ENCODE data around the gene TMEM219. TPM values are rescaled to one million over a fixed set of nuclear protein-coding genes. Genes with fewer than 3 reads are reported as not detected.
"Not testable (repeated sequence)": the region's sequence is repeated elsewhere in the genome, so short reads cannot be mapped to it uniquely, and the experiment has no call there.

The TMEM219 gene
- polyA plus RNA-seq, 1 donor = 62.2 TPM

DNA sequence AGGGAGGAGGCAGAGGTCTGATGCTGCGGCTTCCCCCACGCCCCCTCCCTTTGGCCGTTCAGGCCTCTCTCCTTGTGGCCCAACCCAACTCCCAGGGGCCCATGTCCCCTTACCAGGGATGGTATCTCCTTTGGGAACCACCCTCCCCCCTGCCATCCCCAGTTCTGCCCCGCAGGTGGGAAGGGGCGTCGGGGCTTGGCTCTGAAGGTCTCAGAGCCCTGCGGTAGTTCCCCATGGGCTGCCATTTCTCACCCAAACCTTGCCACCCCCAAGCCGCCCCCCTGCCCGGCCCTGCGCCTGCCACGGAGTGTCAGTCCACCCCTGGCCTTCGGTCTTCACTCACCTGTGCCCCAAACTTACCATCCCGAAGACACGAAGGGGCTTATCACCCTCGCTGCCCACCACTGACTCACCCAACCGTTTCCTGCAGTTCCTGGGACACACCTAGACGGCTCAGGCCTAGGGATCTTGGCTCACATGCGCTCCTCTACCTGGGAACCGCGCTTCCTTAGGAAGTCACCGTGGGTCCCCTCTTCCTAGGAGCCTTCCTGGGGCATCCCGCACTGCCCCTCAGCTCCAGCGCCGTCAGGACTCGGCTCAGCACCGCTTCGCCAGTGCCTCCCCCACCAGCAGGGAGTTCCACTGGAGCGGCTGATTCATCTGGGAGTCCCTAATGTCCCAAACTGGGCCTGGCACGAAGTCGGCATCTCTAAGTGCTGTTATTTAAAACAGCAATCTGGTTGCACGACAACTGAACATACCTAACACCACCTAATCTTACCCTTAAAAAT lies 50.0 kb downstream of the TMEM219 start:
- DNase-seq (ENCODE audit: low read depth) = no peak

DNA sequence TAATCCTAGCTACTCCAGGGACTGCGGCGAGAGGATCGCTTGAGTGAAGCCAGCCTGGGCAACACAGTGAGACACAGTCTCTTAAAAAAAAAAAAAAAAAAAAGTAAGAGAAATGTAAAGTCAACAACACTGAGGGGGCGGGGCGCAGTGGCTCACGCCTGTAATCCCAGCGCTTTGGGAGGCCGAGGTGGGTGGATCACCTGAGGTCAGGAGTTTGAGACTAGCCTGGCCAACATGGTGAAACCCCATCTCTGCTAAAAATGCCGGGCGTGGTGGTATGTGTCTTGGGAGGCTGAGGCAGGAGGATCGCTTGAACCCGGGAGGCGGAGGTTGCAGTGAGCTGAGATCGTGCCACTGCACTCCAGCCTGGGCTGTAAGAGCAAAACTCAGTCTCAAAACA lies 50.7 kb downstream of the TMEM219 start:
- not testable (repeated sequence) for DNase-seq (ENCODE audit: low read depth)

GRCh38 chr16:30015450-30015849 lies 53.6 kb downstream of the TMEM219 start:
- DNase-seq (ENCODE audit: low read depth) = not testable (repeated sequence)

- DNase-seq (ENCODE audit: low read depth) = no peak
Measured at GRCh38 chr16:30016555-30017276, 54.8 kb downstream of the TMEM219 start.

- DNase-seq (ENCODE audit: low read depth) = no peak
Measured at GRCh38 chr16:30017277-30017656, 55.4 kb downstream of the TMEM219 start.

- not testable (repeated sequence) for DNase-seq (ENCODE audit: low read depth)
Measured at GRCh38 chr16:30017937-30018336, 56.1 kb downstream of the TMEM219 start.

DNA sequence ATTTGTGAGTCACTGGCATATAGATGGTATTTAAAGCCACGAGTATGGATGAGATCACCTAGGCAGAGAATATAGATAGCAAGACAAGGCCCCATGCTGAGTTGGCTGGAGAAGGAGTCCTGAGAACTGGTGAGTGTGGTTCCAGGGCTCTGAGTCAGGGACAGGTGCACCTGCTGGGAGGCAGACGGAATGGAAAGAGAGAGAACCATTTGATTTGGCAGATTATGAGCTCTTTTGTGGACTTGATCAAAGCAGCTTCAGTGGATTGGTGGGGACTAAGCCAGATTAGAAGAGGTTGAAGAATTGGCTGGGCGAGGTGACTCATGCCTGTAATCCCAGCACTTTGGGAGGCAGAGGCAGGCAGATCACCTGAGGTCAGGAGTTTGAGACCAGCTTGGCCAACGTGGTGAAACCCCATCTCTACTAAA lies 56.9 kb downstream of the TMEM219 start:
- no peak for DNase-seq (ENCODE audit: low read depth)

Other genes starting within 250 kb of the TMEM219 start
- gene C16orf54, start 216.1 kb upstream of the TMEM219 start, polyA plus RNA-seq (ENCODE audit: insufficient read length) = 0.40 TPM
- not detected for gene ZG16, start 183.8 kb upstream of the TMEM219 start, polyA plus RNA-seq (ENCODE audit: insufficient read length)
- 24.9 TPM for gene KIF22, start 171.3 kb upstream of the TMEM219 start, polyA plus RNA-seq (ENCODE audit: insufficient read length)
- 228 TPM for gene MAZ, start 155.6 kb upstream of the TMEM219 start, polyA plus RNA-seq (ENCODE audit: insufficient read length)
- 14.4 TPM for gene PRRT2, start 149.9 kb upstream of the TMEM219 start, polyA plus RNA-seq (ENCODE audit: insufficient read length)
- 28.4 TPM for gene PAGR1, start 145.9 kb upstream of the TMEM219 start, polyA plus RNA-seq (ENCODE audit: insufficient read length)
- 17.9 TPM for gene MVP, start 141.6 kb upstream of the TMEM219 start, polyA plus RNA-seq (ENCODE audit: insufficient read length)
- 37.7 TPM for gene CDIPT, start 98.9 kb upstream of the TMEM219 start, polyA plus RNA-seq (ENCODE audit: insufficient read length)
- gene SEZ6L2, start 62.5 kb upstream of the TMEM219 start, polyA plus RNA-seq (ENCODE audit: insufficient read length) = 2.5 TPM
- 0.29 TPM for gene ASPHD1, start 61.6 kb upstream of the TMEM219 start, polyA plus RNA-seq (ENCODE audit: insufficient read length)
- gene KCTD13, start 35.9 kb upstream of the TMEM219 start, polyA plus RNA-seq (ENCODE audit: insufficient read length) = 11.7 TPM
- gene TAOK2, start 11.8 kb downstream of the TMEM219 start, polyA plus RNA-seq (ENCODE audit: insufficient read length) = 33.1 TPM
- gene HIRIP3, start 33.5 kb downstream of the TMEM219 start, polyA plus RNA-seq (ENCODE audit: insufficient read length) = 13.3 TPM
- gene INO80E, start 34.2 kb downstream of the TMEM219 start, polyA plus RNA-seq (ENCODE audit: insufficient read length) = 33.9 TPM
- gene DOC2A, start 48.9 kb downstream of the TMEM219 start, polyA plus RNA-seq (ENCODE audit: insufficient read length) = 0.61 TPM
- gene C16orf92, start 61.1 kb downstream of the TMEM219 start, polyA plus RNA-seq (ENCODE audit: insufficient read length) = not detected
- gene TLCD3B, start 69.2 kb downstream of the TMEM219 start, polyA plus RNA-seq (ENCODE audit: insufficient read length) = 1.3 TPM
- 2,367 TPM for gene ALDOA, start 103.7 kb downstream of the TMEM219 start, polyA plus RNA-seq (ENCODE audit: insufficient read length)
- 61.8 TPM for gene PPP4C, start 113.9 kb downstream of the TMEM219 start, polyA plus RNA-seq (ENCODE audit: insufficient read length)
- 0.77 TPM for gene TBX6, start 129.8 kb downstream of the TMEM219 start, polyA plus RNA-seq (ENCODE audit: insufficient read length)
- 29.3 TPM for gene YPEL3, start 134.1 kb downstream of the TMEM219 start, polyA plus RNA-seq (ENCODE audit: insufficient read length)
- gene GDPD3, start 151.5 kb downstream of the TMEM219 start, polyA plus RNA-seq (ENCODE audit: insufficient read length) = 5.4 TPM
- 39.6 TPM for gene MAPK3, start 161.1 kb downstream of the TMEM219 start, polyA plus RNA-seq (ENCODE audit: insufficient read length)
- gene CORO1A, start 221.5 kb downstream of the TMEM219 start, polyA plus RNA-seq (ENCODE audit: insufficient read length) = 13.1 TPM
- 23.9 TPM for gene BOLA2B, start 231.6 kb downstream of the TMEM219 start, polyA plus RNA-seq (ENCODE audit: insufficient read length)
- gene SLX1A, start 231.8 kb downstream of the TMEM219 start, polyA plus RNA-seq (ENCODE audit: insufficient read length) = 19.1 TPM
- gene SULT1A3, start 237.2 kb downstream of the TMEM219 start, polyA plus RNA-seq (ENCODE audit: insufficient read length) = 1.8 TPM